GM12878 (cell line): Measurements from ENCODE around the gene EPM2AIP1. TPM values are rescaled to one million over a fixed set of nuclear protein-coding genes. Genes with fewer than 3 reads are reported as not detected.

ENCODE experiments used
- ATAC-seq: fragments of 200-7000 bp; cut with Tn5 transposase; 3 replicates; pipeline ENCODE4 v1.9.1; 2020; ENCODE audit warnings: mild to moderate bottlenecking, moderate library complexity
- BruUV-seq: library from RNA; stranded (reverse); fragments of 400-500 nt; replicated peaks from 2 replicates; lab custom pipeline; 2021; lab: Mats Ljungman, UMichigan
- CTCF ChIA-PET: fragments of 300-600 bp; sonication (Branson Sonifier 250); formaldehyde crosslinking; extraction: SDS; loops from one replicate; lab custom pipeline; 2021; ENCODE audit warnings: inconsistent platforms; lab: Yijun Ruan, JAX
- POLR2A ChIA-PET: fragments of 350-600 bp; formaldehyde crosslinking; extraction: SDS; loops from one replicate; lab custom pipeline; 2021; ENCODE audit warnings: inconsistent platforms; lab: Charles Lee
- RAD21 ChIA-PET: fragments of 300-600 bp; sonication (Branson Sonifier 250); formaldehyde crosslinking; loops from one replicate; lab custom pipeline; 2023; ENCODE audit warnings: antibody characterized with exemption; ENCODE audit not compliant: unreplicated experiment; lab: Charles Lee
- SMC1A ChIA-PET: fragments of 300-600 bp; sonication (Branson Sonifier 250); formaldehyde crosslinking; loops from one replicate; lab custom pipeline; 2023; ENCODE audit not compliant: unreplicated experiment, uncharacterized antibody; lab: Charles Lee
- DNase-seq: peaks from one replicate; pipeline ENCODE4 v3.0.0-alpha.2; 2011; ENCODE audit warnings: low read depth, low spot score
- FAIRE-seq: peaks from 3 replicates; lab custom pipeline; 2011; peaks lifted over from hg19 to GRCh38; lab: Jason Lieb, UNC
- H2AFZ ChIP-seq: 2 replicates; pipeline ENCODE4 v1.6.0; 2011; ENCODE audit warnings: low read depth, low read length, control low read depth; ENCODE audit not compliant: control insufficient read depth
- H3K27ac ChIP-seq: 2 replicates; pipeline ENCODE4 v1.5.1; 2011; ENCODE audit warnings: control low read depth; ENCODE audit not compliant: control insufficient read depth, insufficient read depth
- H3K27me3 ChIP-seq, 2 experiments: replicated peaks in 1 of 2; 2 replicates each; pipeline versions ENCODE4 v1.6.0 to v1.6.1; 2011; ENCODE audit warnings: low read length in 1 of 2; ENCODE audit not compliant: control insufficient read depth in 2 of 2, insufficient read depth in 2 of 2
- H3K36me3 ChIP-seq, 2 experiments: 2 replicates each; pipeline ENCODE4 v1.5.1; 2011; ENCODE audit warnings: low read length in 1 of 2; ENCODE audit not compliant: control insufficient read depth in 2 of 2, insufficient read depth in 2 of 2
- H3K4me1 ChIP-seq: 2 replicates; pipeline ENCODE4 v1.6.1; 2011; ENCODE audit warnings: mild to moderate bottlenecking, low read length, moderate library complexity, mixed read lengths; ENCODE audit not compliant: control insufficient read depth, insufficient read depth
- H3K4me2 ChIP-seq: 2 replicates; pipeline ENCODE4 v1.6.0; 2011; ENCODE audit warnings: control low read depth; ENCODE audit not compliant: control insufficient read depth, insufficient read depth
- H3K4me3 ChIP-seq: fragments of 200-600 bp; sonication (generic); 2 replicates; pipeline ENCODE4 v1.5.1; 2016
- H3K79me2 ChIP-seq: 2 replicates; pipeline ENCODE4 v1.6.0; 2011; ENCODE audit warnings: low read length; ENCODE audit not compliant: control insufficient read depth, insufficient read depth
- H3K9ac ChIP-seq: 2 replicates; pipeline ENCODE4 v1.8.0; 2011; ENCODE audit warnings: low read length, control low read depth, mixed read lengths; ENCODE audit not compliant: control insufficient read depth, insufficient read depth
- H3K9me3 ChIP-seq: replicated peaks from 3 replicates; pipeline ENCODE4 v1.5.1; 2011; ENCODE audit warnings: mild to moderate bottlenecking, low read length; ENCODE audit not compliant: control insufficient read depth, insufficient read depth
- H4K20me1 ChIP-seq: 2 replicates; pipeline ENCODE4 v1.6.0; 2011; ENCODE audit not compliant: control insufficient read depth, insufficient read depth
- ATF7 ChIP-seq: fragments of 450-650 bp; IDR thresholded peaks from 2 replicates; pipeline ENCODE4 v1.6.1; 2016; ENCODE audit warnings: low read depth, mild to moderate bottlenecking
- EED ChIP-seq: sonication (generic); IDR thresholded peaks from 2 replicates; pipeline ENCODE4 v1.6.1; 2016; ENCODE audit warnings: antibody characterized with exemption, low read depth
- ESRRA ChIP-seq: IDR thresholded peaks from 2 replicates; pipeline ENCODE4 v1.6.1; 2012; ENCODE audit warnings: mild to moderate bottlenecking, low read length, improper control_type of control experiment
- JUND ChIP-seq: IDR thresholded peaks from 2 replicates; pipeline ENCODE4 v1.6.1; 2012; ENCODE audit warnings: low read depth, mild to moderate bottlenecking, low read length, improper control_type of control experiment, moderate library complexity
- MAX ChIP-seq: IDR thresholded peaks from 2 replicates; pipeline ENCODE4 v1.6.1; 2012; ENCODE audit warnings: low read depth, low read length, improper control_type of control experiment
- POU2F2 ChIP-seq: IDR thresholded peaks from 3 replicates; pipeline ENCODE4 v1.6.1; 2011; ENCODE audit warnings: low read depth, mild to moderate bottlenecking, low read length, borderline replicate concordance
- ZBTB40 ChIP-seq: fragments of 450-650 bp; IDR thresholded peaks from 2 replicates; pipeline ENCODE4 v1.6.1; 2016; ENCODE audit warnings: mild to moderate bottlenecking, moderate library complexity, borderline replicate concordance
- ZSCAN29 ChIP-seq: fragments of 450-650 bp; IDR thresholded peaks from 2 replicates; pipeline ENCODE4 v1.6.1; 2017; ENCODE audit warnings: mild to moderate bottlenecking, moderate library complexity
- WGBS: methylation state at CpG from one replicate; pipeline ENCODE4 v1.1.6; 2016; ENCODE audit warnings: low lambda C conversion rate; ENCODE audit not compliant: insufficient replicate concordance, insufficient coverage; ENCODE audit errors: missing lambda C conversion rate; 5-methylcytosine and 5-hydroxymethylcytosine counted together
- in situ Hi-C: fragments of 300-500 bp; cut with MboI; formaldehyde crosslinking; loops from 9 replicates; pipeline ENCODE4 v1.14.3; 2018; ENCODE audit warnings: mixed read lengths
- intact Hi-C: fragments of 100-400 bp; cut with micrococcal nuclease; formaldehyde crosslinking; loops from one replicate; pipeline ENCODE4 v1.14.2; 2022; ENCODE audit not compliant: unreplicated experiment
- polyA plus RNA-seq, 11 experiments: library from polyadenylated mRNA; depleted of rRNA in 4 of 11; unstranded in 6 of 11; stranded (reverse) in 5 of 11; fragments of >200 nt; fragmentation: Nextera tagmentation in 4 of 11; fragmentation: Illumina TruSeq in 1 of 11; extraction: Ambion mirVana in 4 of 11; extraction: Trizol in 1 of 11; gene quantifications; 1 replicate in 1 of 11; 2 replicates in 10 of 11; pipeline versions ENCODE4 v1.2.1 to v1.2.3, GENCODE V29; 2011 to 2016; ENCODE audit warnings: inconsistent platforms in 2 of 11, missing spikeins in 2 of 11, low read depth in 1 of 11
- total RNA-seq, 4 experiments: library from RNA; depleted of rRNA in 3 of 4; stranded (reverse); fragments of >200 nt in 3 of 4; fragmentation: Illumina TruSeq in 1 of 4; extraction: Trizol in 1 of 4; gene quantifications; 2 replicates each; pipeline versions ENCODE4 v1.2.1 to v1.2.3, GENCODE V29; 2013 to 2021
- TF ChIP-seq, protein P1 (sequence below): fragments of 450-650 bp; IDR thresholded peaks from 2 replicates; pipeline ENCODE4 v1.6.1; 2016; ENCODE audit warnings: mild to moderate bottlenecking

The EPM2AIP1 gene
- total and polyA plus RNA-seq, 10 of the 15 experiments (the other 5 are each of a cell fraction or from before 2014, with no cell fraction given) = 5.5 to 31.9 (median 21.8) TPM

- TF ChIP-seq ZSCAN29 (no peak), EED (no peak), MAX (no peak), ATF7 (no peak), JUND (no peak), ESRRA (no peak), POU2F2 (no peak), ZBTB40 (no peak)
- TF ChIP-seq, protein P1, sequence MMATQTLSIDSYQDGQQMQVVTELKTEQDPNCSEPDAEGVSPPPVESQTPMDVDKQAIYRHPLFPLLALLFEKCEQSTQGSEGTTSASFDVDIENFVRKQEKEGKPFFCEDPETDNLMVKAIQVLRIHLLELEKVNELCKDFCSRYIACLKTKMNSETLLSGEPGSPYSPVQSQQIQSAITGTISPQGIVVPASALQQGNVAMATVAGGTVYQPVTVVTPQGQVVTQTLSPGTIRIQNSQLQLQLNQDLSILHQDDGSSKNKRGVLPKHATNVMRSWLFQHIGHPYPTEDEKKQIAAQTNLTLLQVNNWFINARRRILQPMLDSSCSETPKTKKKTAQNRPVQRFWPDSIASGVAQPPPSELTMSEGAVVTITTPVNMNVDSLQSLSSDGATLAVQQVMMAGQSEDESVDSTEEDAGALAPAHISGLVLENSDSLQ = no peak
- TF ChIP-seq, all 136 proteins: peak for 0
- Histone ChIP-seq H3K9me3 (peaks cover 8% of the 10 kb centered on the region; the same call in 2 of the 3 replicates), H3K9ac (no peak overlapping the region), H3K4me1 (no peaks in the 10 kb centered on the region), H3K27ac (no peak overlapping the region), H2AFZ (no peak overlapping the region), H3K27me3 (no peaks in the 10 kb centered on the region), H3K4me2 (no peak overlapping the region), H4K20me1 (no peaks in the 10 kb centered on the region), H3K4me3 (no peak overlapping the region), H3K79me2 (no peaks in the 10 kb centered on the region), H3K36me3 (peaks cover 17 to 28% of the 10 kb centered on the region in 2 experiments)
- ChIA-PET RAD21 (interaction anchor here (1.2 kb wide), 1 partner anchor 12 kb away, joined by 3 read pairs; no protein-coding TSS in a partner anchor), POLR2A (no interaction called here), SMC1A (interaction anchor here (0.9 to 2.4 kb wide), 3 partner anchors 9 to 27 kb away, joined by 3 to 12 read pairs (median 3); no protein-coding TSS in a partner anchor), CTCF (interaction anchor here (1.4 to 2.6 kb wide), 2 partner anchors 13 to 174 kb away, joined by 3 to 13 read pairs; no protein-coding TSS in a partner anchor)
- in situ Hi-C loops = no loop called here
- 100% methylated on average over 3 of the region's 3 CpGs for WGBS
- ATAC-seq (no peak), DNase-seq (no peak), FAIRE-seq (no peak)
- intact Hi-C loops = no loop called here
- no TSS peak for BruUV-seq
Observed at GRCh38 chr3:37037352-37037751, 44.4 kb upstream of the EPM2AIP1 start.
